AG04449 (cell line): ENCODE results near the gene SCART1.

Experiments used
- CTCF ChIA-PET: fragments of 350-600 bp; formaldehyde crosslinking; extraction: SDS; loops from one replicate; lab custom pipeline; 2021; ENCODE audit warnings: antibody characterized with exemption; lab: Yijun Ruan, JAX
- POLR2A ChIA-PET: fragments of 400-600, 350-600 bp; formaldehyde crosslinking; extraction: SDS; loops from one replicate; lab custom pipeline; 2020; ENCODE audit warnings: antibody characterized with exemption, inconsistent platforms; lab: Yijun Ruan, JAX
- DNase-seq: peaks from one replicate; pipeline ENCODE4 v3.0.0-alpha.2; 2010; ENCODE audit warnings: low read depth, low spot score
- H3K4me3 ChIP-seq: 2 replicates; pipeline ENCODE4 v1.5.1; 2011; ENCODE audit warnings: low read depth, mild to moderate bottlenecking, control low read depth, low read length
- TF ChIP-seq, protein P1 (sequence below): IDR thresholded peaks from one replicate; pipeline ENCODE4 v1.5.1; 2011; ENCODE audit warnings: mild to moderate bottlenecking, moderate library complexity, low read length, control low read depth, inconsistent platforms; ENCODE audit not compliant: insufficient read depth; ENCODE audit errors: missing control alignments

SCART1 gene

DNA sequence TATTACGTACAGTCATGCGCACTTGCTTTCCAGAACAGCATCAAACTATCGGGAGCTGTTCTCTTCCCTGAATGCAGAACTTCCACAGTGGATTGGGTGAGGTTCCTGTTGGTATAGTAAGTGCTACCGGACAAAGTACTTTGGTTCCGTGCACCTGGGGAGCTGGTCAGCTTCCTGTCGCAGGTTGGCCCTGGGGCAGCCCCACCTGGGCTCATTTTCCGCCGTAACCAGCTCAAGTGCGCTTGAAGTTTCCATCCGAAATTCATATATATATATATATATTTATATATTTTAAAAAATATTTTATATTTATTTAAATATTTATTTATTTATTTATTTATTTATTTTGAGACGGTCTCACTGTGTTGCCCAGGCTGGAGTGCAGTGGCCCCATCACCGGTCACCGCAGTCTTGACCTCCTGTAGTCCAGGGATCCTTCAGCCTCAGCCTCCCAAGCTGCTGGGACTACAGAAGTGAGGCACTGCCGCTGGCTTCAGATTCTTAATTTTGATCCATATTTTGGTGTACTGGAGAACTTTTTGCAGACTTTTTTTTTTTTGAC is 6.5 kb downstream of the SCART1 start:
- no peak for DNase-seq
- TF ChIP-seq, protein P1, sequence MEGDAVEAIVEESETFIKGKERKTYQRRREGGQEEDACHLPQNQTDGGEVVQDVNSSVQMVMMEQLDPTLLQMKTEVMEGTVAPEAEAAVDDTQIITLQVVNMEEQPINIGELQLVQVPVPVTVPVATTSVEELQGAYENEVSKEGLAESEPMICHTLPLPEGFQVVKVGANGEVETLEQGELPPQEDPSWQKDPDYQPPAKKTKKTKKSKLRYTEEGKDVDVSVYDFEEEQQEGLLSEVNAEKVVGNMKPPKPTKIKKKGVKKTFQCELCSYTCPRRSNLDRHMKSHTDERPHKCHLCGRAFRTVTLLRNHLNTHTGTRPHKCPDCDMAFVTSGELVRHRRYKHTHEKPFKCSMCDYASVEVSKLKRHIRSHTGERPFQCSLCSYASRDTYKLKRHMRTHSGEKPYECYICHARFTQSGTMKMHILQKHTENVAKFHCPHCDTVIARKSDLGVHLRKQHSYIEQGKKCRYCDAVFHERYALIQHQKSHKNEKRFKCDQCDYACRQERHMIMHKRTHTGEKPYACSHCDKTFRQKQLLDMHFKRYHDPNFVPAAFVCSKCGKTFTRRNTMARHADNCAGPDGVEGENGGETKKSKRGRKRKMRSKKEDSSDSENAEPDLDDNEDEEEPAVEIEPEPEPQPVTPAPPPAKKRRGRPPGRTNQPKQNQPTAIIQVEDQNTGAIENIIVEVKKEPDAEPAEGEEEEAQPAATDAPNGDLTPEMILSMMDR, result no peak
- ChIA-PET POLR2A (no interaction called here), CTCF (interaction anchor here (1.4 to 1.7 kb wide), 2 partner anchors 60 to 131 kb away, joined by 5 read pairs; no protein-coding TSS in a partner anchor)
- H3K4me3 ChIP-seq, result no peak overlapping the region

DNA sequence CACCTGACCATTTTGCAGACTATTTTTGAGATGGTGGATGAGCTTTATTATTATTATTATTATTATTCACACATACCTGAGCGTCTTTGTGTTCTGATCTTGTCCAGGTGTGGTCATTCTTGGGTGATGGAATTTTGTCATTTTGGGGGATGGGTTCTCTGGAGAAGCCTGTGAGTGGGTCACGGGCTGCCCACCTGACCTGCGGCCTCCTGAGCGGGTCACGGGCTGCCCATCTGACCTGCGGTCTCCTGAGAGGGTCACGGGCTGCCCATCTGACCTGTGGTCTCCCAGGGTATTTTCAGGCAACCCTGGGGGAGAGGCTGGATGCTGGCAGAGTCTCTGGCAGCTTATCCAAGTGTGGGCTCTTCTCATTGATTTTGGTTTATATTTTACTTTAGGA is 7.3 kb downstream of the SCART1 start:
- DNase-seq, result no peak
- H3K4me3 ChIP-seq, result no peak overlapping the region
- TF ChIP-seq, protein P1, result no peak
- POLR2A ChIA-PET, result no interaction called here
- CTCF ChIA-PET, result interaction anchor here (1.4 to 1.7 kb wide), 2 partner anchors 59 to 131 kb away, joined by 5 read pairs; no protein-coding TSS in a partner anchor

DNA sequence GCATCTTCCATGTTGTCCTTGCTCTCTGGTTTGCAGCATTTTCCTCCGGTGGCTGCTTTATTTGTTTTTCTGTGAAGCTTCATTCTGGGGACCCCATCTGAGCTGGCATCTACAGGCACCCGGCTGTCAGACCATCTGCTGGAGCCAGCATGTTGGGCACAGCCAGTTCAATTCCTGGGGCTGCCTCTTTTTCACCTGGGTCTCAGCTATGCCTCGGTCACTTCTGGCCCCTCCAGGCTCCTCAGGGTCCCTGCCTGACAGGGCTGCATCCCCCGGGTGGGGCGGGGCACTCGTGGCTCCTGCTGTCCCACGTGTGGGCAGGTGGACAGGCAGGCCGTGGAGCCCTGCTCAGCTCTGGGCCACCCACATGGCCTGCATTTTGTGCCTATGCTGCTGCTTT is 8.1 kb downstream of the SCART1 start:
- TF ChIP-seq, protein P1, result no peak
- ChIA-PET POLR2A (no interaction called here), CTCF (interaction anchor here (0.9 to 1.7 kb wide), 5 partner anchors 8 to 58 kb away, joined by 3 to 5 read pairs (median 3); partner anchors contain the start of gene SCART1)
- DNase-seq, result no peak
- no peak overlapping the region for H3K4me3 ChIP-seq

DNA sequence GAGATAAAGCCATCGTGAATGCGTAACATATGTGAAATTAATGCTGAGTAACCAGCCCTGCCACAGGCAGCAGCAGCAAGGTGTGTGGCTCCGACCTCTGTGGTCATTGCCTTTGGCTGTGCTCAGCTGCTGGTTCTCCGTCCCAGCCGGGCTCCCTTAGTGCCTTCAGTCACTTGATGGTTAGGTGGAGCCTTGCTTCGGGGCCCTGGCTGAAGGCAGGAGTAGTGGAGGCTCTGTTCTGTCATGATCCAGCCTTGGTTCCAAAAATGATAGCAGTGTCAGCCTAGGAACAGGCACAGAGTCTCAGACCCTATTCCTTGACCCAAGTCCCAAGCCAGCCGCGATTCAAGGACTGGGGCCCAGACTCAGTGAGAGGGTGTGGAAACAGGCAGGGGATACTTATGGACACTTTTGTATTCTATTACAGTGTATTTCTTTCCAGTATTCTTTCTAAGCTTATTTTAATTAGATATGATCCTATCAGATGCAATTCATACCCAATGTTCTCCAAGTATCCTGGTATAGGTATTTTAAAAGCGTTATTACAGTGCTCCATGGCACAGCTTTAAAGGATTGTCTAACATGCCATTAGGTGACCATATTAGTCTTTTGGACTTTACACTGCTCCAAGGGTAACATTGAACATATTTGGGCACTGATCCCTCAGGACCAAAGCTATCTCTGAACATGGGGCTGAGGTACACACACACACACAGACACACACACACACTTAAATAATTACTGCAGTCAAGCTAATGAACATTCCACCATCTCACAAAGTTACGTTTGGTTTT is 9.0 kb downstream of the SCART1 start:
- CTCF ChIA-PET, result interaction anchor here (0.9 to 1.4 kb wide), 5 partner anchors 9 to 57 kb away, joined by 3 to 4 read pairs (median 3); partner anchors contain the start of gene SCART1
- TF ChIP-seq, protein P1, result no peak
- POLR2A ChIA-PET, result no interaction called here
- DNase-seq, result no peak
- H3K4me3 ChIP-seq, result no peak overlapping the region

DNA sequence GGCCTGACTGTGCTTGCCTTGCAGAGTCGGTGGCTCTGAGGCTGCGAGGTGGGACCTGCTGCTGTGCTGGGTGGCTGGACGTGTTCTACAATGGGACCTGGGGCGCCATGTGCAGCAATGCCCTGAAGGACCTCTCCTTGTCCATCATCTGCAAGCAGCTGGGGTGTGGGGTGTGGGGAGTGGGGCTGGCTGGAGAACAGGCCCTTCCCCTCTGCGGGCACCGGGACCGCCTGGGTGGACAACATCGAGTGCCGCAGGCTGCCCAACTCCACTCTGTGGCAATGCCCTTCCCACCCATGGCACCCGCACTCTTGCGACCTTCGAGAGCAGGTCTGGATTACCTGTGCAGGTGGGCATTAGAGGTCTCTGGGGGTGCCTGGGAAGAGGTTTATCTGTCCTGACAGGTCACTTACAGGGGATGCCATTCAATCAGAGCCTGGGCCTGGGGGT is 10.9 kb downstream of the SCART1 start:
- TF ChIP-seq, protein P1, result no peak
- H3K4me3 ChIP-seq, result no peak overlapping the region
- ChIA-PET POLR2A (no interaction called here), CTCF (no interaction called here)
- no peak for DNase-seq
